Left renal pelvis (tissue), 4 donors: Measurements from ENCODE around the gene MEF2B. TPM values are rescaled to one million over a fixed set of nuclear protein-coding genes. Genes with fewer than 3 reads are reported as not detected.
A peak's percentile ranks its signal among the peaks of the same experiment; 100 is the strongest.
"Not testable (repeated sequence)": the region's sequence is repeated elsewhere in the genome, so short reads cannot be mapped to it uniquely, and the experiment has no call there.

ENCODE experiments used
- DNase-seq, 4 donors: peaks; one replicate each; pipeline ENCODE4 v3.0.0-alpha.2; 2013; ENCODE audit warnings: low read depth in 4 of 4, low spot score in 3 of 4
- polyA plus RNA-seq, 4 donors: library from polyadenylated mRNA; unstranded; fragments of 120-200 nt; gene quantifications; one replicate each; pipeline ENCODE4 v1.2.1, GENCODE V29; 2013; ENCODE audit not compliant: insufficient read length in 4 of 4

Gene MEF2B
- polyA plus RNA-seq, 4 donors = 1.2 to 3.3 (median 1.6) TPM

GRCh38 chr19:19133985-19134384 lies 36.1 kb downstream of the MEF2B start:
- no peak for DNase-seq

- DNase-seq = no peak
These were observed 37.2 kb downstream of the MEF2B start for GRCh38 chr19:19132912-19133311.

- no peak for DNase-seq
These were observed 38.1 kb downstream of the MEF2B start for GRCh38 chr19:19131989-19132388.

DNA sequence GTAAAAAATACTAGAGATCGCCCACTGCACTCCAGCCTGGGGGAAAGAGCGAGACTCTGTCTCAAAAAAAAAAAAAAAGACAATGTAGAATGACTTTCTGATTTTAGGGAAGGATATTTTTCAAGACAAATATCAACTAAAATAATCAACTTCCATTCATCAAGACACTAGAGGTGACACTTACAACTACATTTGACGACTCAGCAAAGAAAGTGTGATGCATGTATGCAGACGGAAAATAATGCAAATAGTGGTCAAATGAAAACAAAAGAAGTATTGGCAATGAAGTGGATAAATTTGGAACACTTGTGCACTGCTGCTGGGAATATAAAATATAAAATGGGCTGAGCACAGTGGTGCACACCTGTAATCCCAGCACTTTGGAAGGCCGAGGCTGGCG lies 44.0 kb downstream of the MEF2B start:
- no peak for DNase-seq

DNA sequence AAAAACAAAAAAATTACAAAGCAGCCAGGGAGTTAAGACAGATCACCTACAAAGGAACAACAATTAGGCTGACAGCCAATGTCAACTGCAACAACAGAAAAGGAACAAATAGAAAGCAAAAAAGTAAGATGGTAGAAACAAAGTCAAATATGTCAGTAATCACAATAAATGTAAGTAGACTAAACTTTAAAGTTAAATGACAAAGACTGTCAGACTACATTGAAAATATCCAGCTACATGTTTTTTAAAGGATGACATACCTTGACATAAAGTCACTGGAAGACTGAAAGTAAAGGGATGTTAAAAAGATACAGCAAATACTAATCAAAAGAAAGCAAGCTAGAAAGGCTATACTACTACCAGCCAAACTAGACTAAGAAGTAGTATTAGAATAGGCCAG lies 46.7 kb downstream of the MEF2B start:
- DNase-seq = no peak

DNA sequence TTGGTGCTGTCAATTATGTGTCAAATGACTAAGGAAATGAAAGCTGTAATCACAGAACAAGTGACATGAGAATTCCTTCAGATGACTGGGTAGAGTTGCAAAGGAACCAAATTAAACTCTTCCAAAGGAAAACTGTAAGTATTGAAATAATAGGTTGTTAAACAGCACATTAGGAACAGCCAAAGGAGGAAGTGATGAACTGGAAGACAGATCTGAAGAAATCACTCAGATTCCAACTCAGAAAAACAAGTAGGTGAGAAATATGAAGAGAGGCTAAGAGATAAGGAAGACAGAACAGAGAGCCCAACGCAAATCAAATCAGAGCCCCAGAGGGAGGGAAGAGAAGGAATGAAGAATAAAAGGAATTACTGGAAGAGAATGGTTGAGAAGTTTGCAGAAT lies 47.2 kb downstream of the MEF2B start:
- no peak for DNase-seq

GRCh38 chr19:19121371-19121770 lies 48.7 kb downstream of the MEF2B start:
- no peak for DNase-seq

DNA sequence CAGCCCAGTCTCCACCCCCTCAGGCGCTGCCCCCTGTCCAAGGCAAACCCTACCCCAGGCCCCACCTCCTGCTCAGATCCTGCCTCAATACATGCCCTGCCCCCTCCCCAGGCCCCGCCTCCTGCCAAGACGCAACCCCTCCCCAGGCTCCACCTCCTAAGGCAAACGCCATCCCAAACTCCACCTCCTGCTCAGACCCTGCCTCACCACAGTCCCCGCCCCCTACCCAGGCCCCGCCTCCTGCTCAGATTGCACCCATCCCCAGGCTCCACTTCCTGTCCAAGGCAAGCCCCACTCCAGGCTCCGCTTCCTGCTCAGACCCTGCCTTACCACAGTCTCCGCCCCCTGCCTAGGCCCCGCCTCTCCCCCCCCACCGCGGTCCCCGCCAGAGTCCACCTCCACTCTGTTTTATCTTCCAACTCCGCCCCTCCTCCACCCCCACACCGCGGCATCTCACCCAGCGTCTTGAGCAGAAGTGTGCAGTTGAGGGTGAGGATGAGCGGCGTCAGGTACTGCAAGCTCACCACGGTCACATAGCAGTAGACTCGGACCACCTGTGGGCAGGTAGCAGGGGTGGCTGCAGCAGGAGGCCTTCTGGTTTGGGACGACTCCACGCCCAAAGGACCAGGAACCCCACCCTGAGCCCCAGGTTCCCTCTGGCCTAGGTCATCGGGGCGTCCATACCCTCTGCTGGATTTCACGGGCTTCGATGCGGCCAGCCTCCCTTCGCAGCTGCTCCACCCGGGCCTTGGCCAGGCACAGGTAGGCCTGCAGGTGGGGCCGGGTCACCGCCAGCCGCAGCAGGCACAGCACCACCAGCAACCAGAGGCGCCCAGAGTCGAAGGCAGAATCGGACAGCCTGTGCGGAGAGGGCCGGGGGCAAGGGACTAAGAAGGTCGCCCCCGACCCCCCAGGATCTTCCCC lies 49.5 kb downstream of the MEF2B start:
- DNase-seq = peak in 1 of 4 donors; percentile 79

DNA sequence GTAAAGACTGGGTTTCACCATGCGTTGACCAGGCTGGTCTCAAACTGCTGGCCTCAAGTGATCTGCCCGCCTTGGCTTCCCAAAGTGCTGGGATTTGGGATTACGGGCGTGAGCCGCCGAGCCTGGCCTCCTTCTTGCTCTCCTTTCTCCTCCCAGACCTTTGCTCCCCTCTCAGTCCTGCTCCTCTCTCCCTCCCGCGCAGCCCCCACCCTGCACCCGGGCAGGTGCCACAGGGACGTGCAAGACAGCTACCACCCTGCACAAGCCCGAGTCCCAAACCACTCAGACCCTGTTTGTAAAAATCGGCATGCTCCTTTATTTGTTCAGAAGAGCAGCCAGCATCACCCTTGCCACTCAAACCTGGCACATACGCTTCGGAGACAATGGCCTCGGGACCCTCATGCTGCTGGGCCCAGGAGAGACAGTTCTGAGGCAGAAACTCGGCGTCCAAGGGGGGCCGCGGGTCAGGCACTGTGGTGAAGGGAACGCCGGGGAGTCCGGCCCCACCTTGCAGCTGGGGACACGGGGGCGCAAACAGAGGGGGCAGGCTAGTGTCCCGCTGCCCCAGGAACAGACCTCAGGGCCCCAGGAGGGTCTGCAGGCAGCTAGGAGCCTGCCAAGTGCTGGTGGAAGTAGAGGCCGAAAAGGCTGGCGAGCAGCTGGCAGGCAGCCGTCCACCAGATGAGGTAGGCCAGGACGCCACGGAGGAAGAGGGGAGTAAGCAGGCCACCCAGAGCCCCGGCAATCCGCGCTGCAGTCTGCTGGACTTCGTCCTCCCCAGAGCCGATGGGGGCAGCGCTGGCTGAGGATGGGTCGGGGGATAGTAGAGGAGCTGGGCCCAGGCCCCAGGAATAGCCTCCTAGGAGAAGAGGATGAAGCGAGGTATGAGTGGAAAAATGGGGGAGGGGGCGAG lies 50.5 kb downstream of the MEF2B start:
- DNase-seq = no peak

- no peak for DNase-seq
These were observed 54.1 kb downstream of the MEF2B start for GRCh38 chr19:19115954-19116353.

DNA sequence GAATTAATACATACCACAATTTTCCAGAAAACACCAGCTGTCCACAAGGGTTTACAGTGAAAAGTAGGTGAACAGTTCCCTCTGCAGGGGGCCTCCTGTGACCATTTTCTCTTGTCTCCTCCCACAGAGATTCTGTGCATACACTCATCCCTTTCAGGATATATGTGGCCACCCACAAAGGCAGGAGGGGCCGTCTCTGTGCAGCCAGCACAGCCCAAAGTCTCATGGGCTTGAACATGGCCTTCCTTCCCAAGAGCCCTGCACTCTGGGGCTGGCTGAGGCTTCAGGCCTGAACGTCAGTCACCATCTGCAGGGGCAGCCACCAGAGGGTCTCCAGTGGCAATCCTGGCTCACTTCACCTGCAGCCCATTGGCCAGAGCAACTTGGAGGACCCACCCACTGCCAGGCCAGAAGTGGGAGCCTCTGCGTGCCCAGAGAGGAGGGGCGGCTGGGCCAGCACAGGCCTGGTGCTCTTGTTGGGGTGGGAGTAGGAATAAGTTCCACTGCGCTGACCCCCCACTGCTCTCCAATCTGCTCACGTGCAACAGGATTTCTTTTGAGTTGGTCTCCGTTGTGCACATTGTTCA lies 56.9 kb downstream of the MEF2B start:
- DNase-seq = no peak

DNA sequence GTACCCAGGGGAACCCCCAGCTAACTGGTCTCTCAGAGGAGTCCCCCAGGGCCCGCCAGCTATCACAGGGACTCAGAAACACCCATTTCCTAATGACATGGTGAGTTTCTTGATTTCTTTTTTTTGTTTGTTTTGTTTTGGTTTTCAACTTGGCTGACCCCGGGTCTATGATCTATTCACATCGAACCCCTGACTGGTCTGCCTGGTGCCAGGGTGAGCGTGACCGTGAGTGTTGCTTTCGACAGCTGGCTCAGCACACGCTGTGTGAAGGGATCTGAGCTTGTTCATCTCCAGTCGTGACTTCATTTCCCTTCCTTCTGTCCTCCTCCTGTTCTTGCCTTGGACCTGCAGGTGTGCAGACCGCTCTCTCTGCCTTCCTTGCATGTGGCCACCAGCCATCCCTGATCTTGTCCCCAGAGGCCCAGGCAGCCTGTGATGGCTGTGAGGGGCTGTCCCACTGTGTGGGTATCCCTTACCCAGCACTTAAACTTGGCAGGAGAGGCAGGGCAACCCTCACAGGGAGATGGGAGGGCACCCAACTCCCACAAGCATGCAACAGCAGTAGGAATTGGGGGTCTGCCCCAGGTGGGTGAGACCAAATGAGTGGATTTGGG lies 58.0 kb downstream of the MEF2B start:
- DNase-seq = no peak

GRCh38 chr19:19111136-19111835 lies 58.8 kb downstream of the MEF2B start:
- no peak for DNase-seq

DNA sequence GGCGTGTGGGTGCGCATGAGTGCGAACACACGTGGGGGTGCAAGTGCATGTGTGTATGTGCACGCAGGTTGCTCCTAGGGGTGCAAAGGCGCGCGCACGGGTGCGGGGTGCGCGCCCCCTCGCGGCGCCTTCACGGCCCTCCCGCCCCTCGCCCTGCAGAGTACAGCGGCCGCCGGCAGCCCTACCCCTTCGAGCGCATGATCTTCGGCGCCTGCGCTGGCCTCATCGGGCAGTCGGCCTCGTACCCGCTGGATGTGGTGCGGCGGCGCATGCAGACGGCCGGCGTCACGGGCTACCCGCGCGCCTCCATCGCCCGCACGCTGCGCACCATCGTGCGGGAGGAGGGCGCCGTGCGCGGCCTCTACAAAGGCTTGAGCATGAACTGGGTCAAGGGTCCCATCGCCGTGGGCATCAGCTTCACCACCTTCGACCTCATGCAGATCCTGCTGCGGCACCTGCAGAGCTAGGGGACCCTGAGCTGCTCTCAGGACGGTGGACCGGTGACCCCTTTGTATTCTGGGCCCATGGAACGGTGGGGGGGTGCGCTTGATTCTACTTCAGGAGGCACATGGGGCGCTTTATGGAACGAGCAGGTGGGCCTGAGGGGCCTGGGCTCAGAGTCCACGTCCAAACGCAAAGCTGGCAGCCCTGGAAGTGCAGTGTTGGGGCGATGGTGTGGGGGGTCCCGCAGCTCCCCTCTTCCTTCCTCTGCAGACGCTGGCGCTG lies 59.5 kb downstream of the MEF2B start:
- DNase-seq = no peak

DNA sequence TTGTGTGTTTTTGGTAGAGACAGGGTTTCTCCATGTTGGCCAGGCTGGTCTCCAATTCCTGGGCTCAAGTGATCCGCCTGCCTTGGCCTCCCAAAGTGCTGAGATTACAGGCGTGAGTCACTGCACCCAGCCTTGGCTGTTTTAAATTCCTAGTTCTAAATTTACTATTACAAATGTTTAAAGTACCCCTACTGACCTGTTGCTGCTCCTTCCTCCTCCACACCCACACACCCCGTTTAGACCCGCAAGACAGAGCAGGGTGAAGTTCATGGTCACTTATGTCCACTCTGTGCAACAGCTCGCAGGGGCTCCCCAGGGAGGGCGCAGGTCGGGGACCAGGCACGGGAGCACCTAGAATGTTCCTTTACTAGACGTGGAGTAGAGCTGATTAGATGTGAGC lies 60.5 kb downstream of the MEF2B start:
- DNase-seq = no peak

DNA sequence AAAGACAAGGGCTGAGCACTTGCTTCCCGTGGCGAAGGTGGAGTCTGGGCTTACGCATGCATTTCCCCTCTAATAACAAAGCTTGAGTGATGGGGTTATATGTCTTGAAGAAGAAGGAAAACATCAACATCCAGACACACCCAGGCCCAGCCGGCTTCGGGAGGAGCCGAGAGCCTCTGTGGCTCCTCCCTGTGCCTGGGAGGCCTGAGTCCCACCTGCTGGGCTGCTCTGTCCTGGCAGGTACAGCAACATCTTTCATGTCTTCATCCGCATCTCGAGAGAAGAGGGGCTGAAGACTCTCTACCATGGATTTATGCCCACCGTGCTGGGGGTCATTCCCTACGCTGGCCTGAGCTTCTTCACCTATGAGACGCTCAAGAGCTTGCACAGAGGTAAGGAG lies 62.4 kb downstream of the MEF2B start:
- no peak for DNase-seq

GRCh38 chr19:19106938-19107337 lies 63.1 kb downstream of the MEF2B start:
- DNase-seq = not testable (repeated sequence)

DNA sequence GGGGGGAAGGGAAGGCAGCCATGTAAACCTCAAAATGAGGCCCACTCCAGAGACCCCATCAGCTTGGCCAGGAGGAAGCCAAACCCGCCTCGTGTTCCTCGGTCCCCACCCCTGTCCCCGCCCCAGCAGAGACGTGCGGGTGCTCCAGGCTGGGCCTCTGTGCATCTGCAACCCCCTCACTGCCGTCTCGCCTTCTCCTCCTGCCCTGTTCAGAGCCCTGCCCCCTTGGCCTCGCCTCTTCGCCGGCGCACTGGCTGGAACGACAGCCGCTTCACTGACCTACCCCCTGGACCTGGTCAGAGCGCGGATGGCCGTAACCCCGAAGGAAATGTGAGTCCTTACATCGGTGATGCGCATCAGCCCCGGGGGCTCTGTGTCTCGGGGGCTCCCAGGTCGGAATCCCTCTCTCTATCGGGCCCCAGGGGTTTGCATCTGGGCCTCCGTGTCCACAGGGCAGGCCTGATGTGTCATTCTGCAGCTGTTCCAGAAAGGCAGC lies 64.0 kb downstream of the MEF2B start:
- DNase-seq = no peak

DNA sequence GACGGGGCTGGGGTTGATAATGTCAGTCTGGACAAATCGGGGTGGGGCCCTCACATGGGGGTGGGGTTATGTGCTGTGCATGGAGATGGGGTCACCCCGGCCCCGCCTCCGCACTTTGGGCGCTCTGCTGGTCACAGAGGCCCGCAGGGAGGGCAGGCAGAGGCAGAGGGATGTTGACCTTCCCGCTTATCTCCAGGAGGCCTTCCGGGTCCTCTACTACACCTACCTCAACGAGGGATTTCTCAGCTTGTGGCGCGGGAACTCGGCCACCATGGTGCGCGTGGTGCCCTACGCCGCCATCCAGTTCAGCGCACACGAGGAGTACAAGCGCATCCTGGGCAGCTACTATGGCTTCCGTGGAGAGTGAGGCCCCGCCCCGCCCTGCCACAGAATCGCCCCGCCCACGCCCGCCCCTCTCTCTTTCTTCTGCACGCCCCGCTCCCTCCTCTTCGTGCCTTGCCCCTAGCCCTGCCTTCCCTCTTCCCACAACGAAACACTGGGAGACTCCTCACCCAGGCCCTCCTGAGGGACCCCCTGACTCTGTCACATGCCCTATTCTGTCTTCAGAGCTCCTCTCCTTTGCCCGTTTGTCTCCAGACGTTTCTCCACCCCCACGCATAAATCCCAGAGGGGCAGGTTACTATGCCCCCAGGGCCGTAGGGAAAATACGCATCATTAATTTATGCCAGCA lies 64.6 kb downstream of the MEF2B start:
- peak in 2 of 4 donors; percentile 52 to 58 for DNase-seq
